Measurements from ENCODE around the gene PPP1R7.

Gene PPP1R7

GRCh38 chr2:241112592-241112991 is 37.7 kb upstream of the PPP1R7 start:
- DNase-seq (ENCODE audit: low read depth in 2 of 2), result no peak
- H3K4me3 ChIP-seq (replicated peaks in 1 of 2; ENCODE audit: low read depth in 2 of 2, low read length in 2 of 2), result no peak overlapping the region
- no peak for TF ChIP-seq CTCF (IDR thresholded peaks at IDR 0.05; ENCODE audit: low read depth, low read length)

GRCh38 chr2:241114836-241115235 is 35.4 kb upstream of the PPP1R7 start:
- H3K4me3 ChIP-seq (replicated peaks in 1 of 2; ENCODE audit: low read depth in 2 of 2, low read length in 2 of 2), result no peak overlapping the region
- no peak for DNase-seq (ENCODE audit: low read depth in 2 of 2)
- TF ChIP-seq CTCF (IDR thresholded peaks at IDR 0.05; ENCODE audit: low read depth, low read length), result no peak

GRCh38 chr2:241115361-241115760 is 34.9 kb upstream of the PPP1R7 start:
- no peak overlapping the region for H3K4me3 ChIP-seq (replicated peaks in 1 of 2; ENCODE audit: low read depth in 2 of 2, low read length in 2 of 2)
- no peak for DNase-seq (ENCODE audit: low read depth in 2 of 2)

GRCh38 chr2:241116606-241117560 is 33.4 kb upstream of the PPP1R7 start:
- no peak overlapping the region for H3K4me3 ChIP-seq (replicated peaks in 1 of 2; ENCODE audit: low read depth in 2 of 2, low read length in 2 of 2)
- TF ChIP-seq CTCF (IDR thresholded peaks at IDR 0.05; ENCODE audit: low read depth, low read length), result no peak
- no peak for DNase-seq (ENCODE audit: low read depth in 2 of 2)

More at GRCh38 chr2:241115361-241115760, 34.9 kb upstream of the PPP1R7 start:
- no peak for TF ChIP-seq CTCF (IDR thresholded peaks at IDR 0.05; ENCODE audit: low read depth, low read length)

GRCh38 chr2:241118737-241119505 is 31.3 kb upstream of the PPP1R7 start:
- H3K4me3 ChIP-seq (replicated peaks in 1 of 2; ENCODE audit: low read depth in 2 of 2, low read length in 2 of 2), result no peak overlapping the region
- no peak for TF ChIP-seq CTCF (IDR thresholded peaks at IDR 0.05; ENCODE audit: low read depth, low read length)
- DNase-seq (ENCODE audit: low read depth in 2 of 2), result no peak

GRCh38 chr2:241120440-241120839 is 29.8 kb upstream of the PPP1R7 start:
- no peak overlapping the region for H3K4me3 ChIP-seq (replicated peaks in 1 of 2; ENCODE audit: low read depth in 2 of 2, low read length in 2 of 2)
- TF ChIP-seq CTCF (IDR thresholded peaks at IDR 0.05; ENCODE audit: low read depth, low read length), result no peak
- no peak for DNase-seq (ENCODE audit: low read depth in 2 of 2)
